T-helper 1 cell treated with Interleukin-12 subunit alpha and Interleukin-12 subunit beta and Interleukin-4 antibody, amounts not matched to agents 30 μg/mL and 1 μg/mL, for 36 hours (primary cell): Measurements from ENCODE around the gene ZSCAN10.
"Not testable (repeated sequence)": the region's sequence is repeated elsewhere in the genome, so short reads cannot be mapped to it uniquely, and the experiment has no call there.

ENCODE experiments used
- H3K27ac Mint-ChIP-seq: one replicate; pipeline ENCODE4 v1.8.0; 2021; ENCODE audit warnings: mild to moderate bottlenecking, mixed read lengths
- H3K27me3 Mint-ChIP-seq: one replicate; pipeline ENCODE4 v1.8.0; 2021; ENCODE audit warnings: low read depth, mixed read lengths
- H3K36me3 Mint-ChIP-seq: one replicate; pipeline ENCODE4 v1.8.0; 2021; ENCODE audit warnings: low read depth, mixed read lengths
- H3K4me1 Mint-ChIP-seq: one replicate; pipeline ENCODE4 v1.8.0; 2021; ENCODE audit warnings: low read depth, mixed read lengths
- H3K4me3 Mint-ChIP-seq: one replicate; pipeline ENCODE4 v1.8.0; 2021; ENCODE audit warnings: mild to moderate bottlenecking, moderate library complexity, mixed read lengths
- H3K9me3 Mint-ChIP-seq: one replicate; pipeline ENCODE4 v1.8.0; 2021; ENCODE audit warnings: mixed read lengths

Gene ZSCAN10

DNA sequence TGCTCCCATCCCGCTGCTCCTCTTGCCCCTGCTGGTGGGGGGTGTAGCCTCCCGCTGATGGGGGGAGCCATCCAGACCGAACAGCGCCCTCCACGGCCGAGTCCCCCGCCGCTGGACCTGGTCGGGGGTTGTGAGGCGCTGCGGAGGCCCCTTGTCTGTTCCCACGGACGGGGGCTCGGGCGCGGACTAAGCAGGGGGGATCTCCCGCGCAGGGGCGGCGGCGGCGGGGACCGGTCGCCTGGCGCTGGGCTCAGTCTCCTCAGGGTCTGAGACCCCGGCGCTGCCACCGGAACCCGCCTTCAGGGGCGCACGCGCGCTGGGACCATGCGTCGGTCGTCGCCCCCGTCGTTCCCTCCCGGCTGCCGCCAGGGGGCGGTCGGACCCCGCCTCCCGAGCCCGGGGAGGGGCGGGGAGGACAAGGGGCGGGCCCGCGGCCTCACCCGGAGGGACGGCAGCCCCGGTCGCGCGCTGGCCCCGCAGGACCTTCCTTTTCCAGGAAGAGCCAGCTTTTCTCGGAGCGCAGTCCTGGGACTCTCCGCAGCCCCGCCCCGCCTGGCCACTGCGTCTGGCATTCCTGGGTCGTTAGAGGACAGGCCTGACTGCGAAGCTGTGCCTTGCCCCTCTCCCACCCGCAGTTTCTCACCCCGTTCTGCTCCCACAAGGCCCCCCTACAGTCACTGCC, 39.9 kb downstream of the ZSCAN10 start:
- Mint-ChIP-seq H3K9me3 (peaks cover 13% of the 10 kb centered on the region), H3K4me1 (peaks cover 54% of the 10 kb centered on the region), H3K36me3 (peaks cover 49% of the 10 kb centered on the region), H3K4me3 (peak overlapping the region; percentile 91), H3K27ac (peak overlapping the region; percentile 86), H3K27me3 (no peaks in the 10 kb centered on the region)

GRCh38 chr16:3058139-3059030, 40.7 kb downstream of the ZSCAN10 start:
- H3K4me1 Mint-ChIP-seq = peaks cover 55% of the 10 kb centered on the region
- peaks cover 51% of the 10 kb centered on the region for H3K36me3 Mint-ChIP-seq
- peaks cover 8% of the 10 kb centered on the region for H3K9me3 Mint-ChIP-seq
- peak overlapping the region; percentile 83 for H3K27ac Mint-ChIP-seq
- H3K27me3 Mint-ChIP-seq = no peaks in the 10 kb centered on the region
- H3K4me3 Mint-ChIP-seq = peak overlapping the region; percentile 91

DNA sequence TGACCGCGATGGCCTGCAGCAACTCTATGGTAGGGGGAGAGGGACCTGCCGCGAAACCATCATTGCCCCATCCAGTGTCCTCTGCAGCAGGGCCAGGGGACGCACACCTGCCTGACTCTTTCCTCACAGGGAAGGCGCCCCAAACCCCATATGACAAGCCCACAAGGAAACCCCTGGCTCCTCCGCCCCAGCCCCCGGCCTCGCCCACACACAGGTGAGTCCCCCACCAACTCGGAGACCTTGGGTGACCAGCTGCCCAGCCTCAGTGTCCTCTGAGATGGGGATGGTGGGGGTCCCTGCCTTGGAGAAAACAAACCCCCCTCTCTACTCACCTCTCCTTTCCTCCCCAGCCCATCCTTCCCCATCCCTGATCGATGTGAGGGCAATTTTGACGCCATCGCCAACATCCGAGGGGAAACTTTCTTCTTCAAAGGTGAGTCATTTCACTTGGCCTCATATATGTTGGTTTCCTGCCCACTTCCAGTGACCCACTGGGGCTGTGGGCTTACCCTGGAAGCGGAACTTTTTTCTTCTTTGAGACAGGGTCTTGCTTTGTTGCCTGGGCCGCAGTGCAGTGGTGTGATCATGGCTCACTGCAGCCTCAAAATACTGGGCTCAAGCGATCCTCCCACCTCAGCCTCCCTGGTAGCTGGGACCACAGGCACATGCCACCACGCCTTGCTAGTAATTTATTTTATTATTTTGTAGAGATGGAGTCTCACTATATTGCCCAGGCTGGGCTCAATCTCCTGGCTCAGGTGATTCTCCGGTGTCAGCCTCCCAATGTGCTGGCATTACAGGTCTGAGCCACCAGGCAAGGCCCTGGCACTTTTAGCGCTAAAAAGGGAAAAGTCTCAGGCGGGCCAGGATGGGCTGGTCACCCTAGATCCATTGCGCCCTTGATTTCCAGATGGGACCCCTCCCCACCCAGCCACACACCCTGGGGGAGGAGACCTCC, 41.6 kb downstream of the ZSCAN10 start:
- peak overlapping the region; percentile 86 for H3K4me3 Mint-ChIP-seq
- peaks cover 49% of the 10 kb centered on the region for H3K4me1 Mint-ChIP-seq
- peaks cover 46% of the 10 kb centered on the region for H3K36me3 Mint-ChIP-seq
- no peaks in the 10 kb centered on the region for H3K27me3 Mint-ChIP-seq
- H3K9me3 Mint-ChIP-seq = peaks cover 3% of the 10 kb centered on the region
- peak overlapping the region; percentile 92 for H3K27ac Mint-ChIP-seq

GRCh38 chr16:3056336-3057180, 42.5 kb downstream of the ZSCAN10 start:
- H3K4me1 Mint-ChIP-seq = peaks cover 51% of the 10 kb centered on the region
- peaks cover 47% of the 10 kb centered on the region for H3K36me3 Mint-ChIP-seq
- H3K27ac Mint-ChIP-seq = peak overlapping the region; percentile 92
- no peaks in the 10 kb centered on the region for H3K9me3 Mint-ChIP-seq
- H3K4me3 Mint-ChIP-seq = peak overlapping the region; percentile 86
- no peaks in the 10 kb centered on the region for H3K27me3 Mint-ChIP-seq

- H3K4me1 Mint-ChIP-seq = peaks cover 57% of the 10 kb centered on the region
- peak overlapping the region; percentile 84 for H3K4me3 Mint-ChIP-seq
- H3K9me3 Mint-ChIP-seq, H3K27me3 Mint-ChIP-seq: not testable (repeated sequence)
- H3K27ac Mint-ChIP-seq = peak overlapping the region; percentile 92
- peaks cover 54% of the 10 kb centered on the region for H3K36me3 Mint-ChIP-seq
These were observed 43.4 kb downstream of the ZSCAN10 start for GRCh38 chr16:3055734-3056115.

- H3K27ac Mint-ChIP-seq = peak overlapping the region; percentile 92
- no peaks in the 10 kb centered on the region for H3K9me3 Mint-ChIP-seq
- no peaks in the 10 kb centered on the region for H3K27me3 Mint-ChIP-seq
- H3K4me1 Mint-ChIP-seq = peaks cover 57% of the 10 kb centered on the region
- H3K4me3 Mint-ChIP-seq = peak overlapping the region; percentile 84
- peaks cover 55% of the 10 kb centered on the region for H3K36me3 Mint-ChIP-seq
These were observed 43.9 kb downstream of the ZSCAN10 start for GRCh38 chr16:3054965-3055733.

DNA sequence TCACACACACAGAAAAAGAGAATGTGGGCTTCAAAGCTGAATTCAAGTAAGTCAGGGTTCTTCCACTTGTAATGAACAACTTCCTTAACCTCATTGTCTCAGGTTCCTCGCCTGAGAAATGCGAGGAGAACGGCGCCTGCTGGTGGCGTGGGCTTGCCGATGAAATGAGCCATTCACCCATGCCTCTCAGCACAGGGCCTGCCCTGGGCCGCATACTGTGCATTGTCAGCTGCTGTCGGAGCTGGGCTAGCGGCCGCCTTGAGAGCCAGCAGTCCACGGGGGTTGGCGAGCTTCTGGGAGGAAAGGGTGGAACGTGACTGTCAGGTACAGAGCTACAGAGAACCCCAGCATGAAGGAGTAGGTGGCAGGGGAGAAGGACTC, 45.8 kb downstream of the ZSCAN10 start:
- H3K4me1 Mint-ChIP-seq = peaks cover 63% of the 10 kb centered on the region
- H3K36me3 Mint-ChIP-seq = peaks cover 53% of the 10 kb centered on the region
- not testable (repeated sequence) for H3K9me3 Mint-ChIP-seq, H3K27me3 Mint-ChIP-seq
- H3K4me3 Mint-ChIP-seq = peak overlapping the region; percentile 76
- peak overlapping the region; percentile 86 for H3K27ac Mint-ChIP-seq

DNA sequence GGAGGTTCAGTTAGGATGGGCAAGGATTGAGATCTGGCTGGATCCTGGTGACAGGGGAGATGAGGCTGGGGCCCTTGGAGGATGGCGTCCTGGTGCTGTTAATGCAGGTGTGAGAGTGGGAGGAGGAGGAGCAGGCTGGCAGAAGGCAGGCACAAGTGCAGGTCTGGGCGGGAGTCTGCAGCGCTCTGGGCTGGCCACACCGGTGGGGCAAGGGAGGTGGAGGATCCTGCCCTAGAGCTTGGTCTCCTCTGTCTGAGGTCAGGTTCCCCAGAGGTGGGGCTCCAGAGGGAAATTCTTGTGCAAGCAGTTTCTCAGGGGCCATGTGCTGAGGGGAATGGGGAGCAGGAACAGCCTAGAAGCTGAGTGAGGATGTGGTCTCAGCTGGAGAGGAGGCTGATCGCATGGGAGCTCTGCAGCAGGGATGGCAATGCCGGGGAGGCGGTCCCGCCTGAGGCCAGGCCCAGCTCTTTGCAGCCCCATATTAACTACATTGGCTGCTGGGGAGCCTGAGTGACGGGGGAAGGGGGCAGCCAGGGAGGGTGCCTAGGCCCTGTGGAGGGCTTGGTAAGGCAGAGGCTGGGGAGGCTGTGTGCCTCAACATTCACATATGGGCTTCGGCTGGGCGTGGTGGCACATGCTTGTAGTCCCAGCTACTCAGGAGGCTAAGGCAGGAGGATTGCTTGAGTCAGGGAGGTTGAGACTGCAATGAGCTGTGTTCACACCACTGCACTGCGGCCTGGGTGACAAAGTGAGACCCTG, 46.3 kb downstream of the ZSCAN10 start:
- peak overlapping the region; percentile 82 for H3K27ac Mint-ChIP-seq
- peaks cover 56% of the 10 kb centered on the region for H3K36me3 Mint-ChIP-seq
- not testable (repeated sequence) for H3K27me3 Mint-ChIP-seq, H3K9me3 Mint-ChIP-seq
- peaks cover 66% of the 10 kb centered on the region for H3K4me1 Mint-ChIP-seq
- H3K4me3 Mint-ChIP-seq = peak overlapping the region; percentile 69

- Mint-ChIP-seq H3K4me3 (peak overlapping the region; percentile 72), H3K27ac (peak overlapping the region; percentile 87), H3K9me3 (no peaks in the 10 kb centered on the region), H3K27me3 (peaks cover 6% of the 10 kb centered on the region), H3K36me3 (peaks cover 49% of the 10 kb centered on the region), H3K4me1 (peaks cover 60% of the 10 kb centered on the region)
These were observed 47.6 kb downstream of the ZSCAN10 start for GRCh38 chr16:3051494-3051893.

DNA sequence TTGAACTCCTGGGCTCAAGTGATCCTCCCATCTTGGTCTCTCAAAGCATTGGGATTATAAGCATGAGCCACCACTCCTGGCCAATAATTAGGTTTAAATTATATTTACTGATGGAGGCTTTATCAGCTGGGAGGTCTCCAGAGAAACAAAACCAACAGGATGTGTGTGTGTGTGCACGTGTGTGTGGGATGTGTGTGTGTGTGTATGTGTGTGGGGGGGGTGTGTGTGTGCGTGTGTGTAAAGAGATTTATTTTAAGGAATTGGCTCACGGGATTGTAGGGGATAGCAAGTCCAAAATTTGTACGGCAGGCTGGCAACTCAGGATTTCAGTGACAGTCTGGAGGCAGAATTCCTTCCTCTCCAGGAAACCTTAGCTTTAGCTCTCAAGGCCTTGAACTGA, 48.1 kb downstream of the ZSCAN10 start:
- Mint-ChIP-seq H3K4me3 (peak overlapping the region; percentile 72), H3K4me1 (peaks cover 60% of the 10 kb centered on the region), H3K9me3 (no peaks in the 10 kb centered on the region), H3K27me3 (peaks cover 6% of the 10 kb centered on the region), H3K27ac (peak overlapping the region; percentile 87), H3K36me3 (peaks cover 49% of the 10 kb centered on the region)

GRCh38 chr16:3050487-3050886, 48.6 kb downstream of the ZSCAN10 start:
- Mint-ChIP-seq H3K9me3 (no peaks in the 10 kb centered on the region), H3K36me3 (peaks cover 45% of the 10 kb centered on the region), H3K27ac (peak overlapping the region; percentile 87), H3K27me3 (peaks cover 6% of the 10 kb centered on the region), H3K4me3 (peak overlapping the region; percentile 72), H3K4me1 (peaks cover 56% of the 10 kb centered on the region)

- Mint-ChIP-seq H3K9me3 (no peaks in the 10 kb centered on the region), H3K4me1 (peaks cover 55% of the 10 kb centered on the region), H3K27ac (peak overlapping the region; percentile 87), H3K36me3 (peaks cover 44% of the 10 kb centered on the region), H3K27me3 (peaks cover 10% of the 10 kb centered on the region), H3K4me3 (peak overlapping the region; percentile 72)
These were observed 49.1 kb downstream of the ZSCAN10 start for GRCh38 chr16:3049921-3050481.
